ENCODE data around the gene JPT1.
"Not testable (repeated sequence)": the region's sequence is repeated elsewhere in the genome, so short reads cannot be mapped to it uniquely, and the experiment has no call there.

Gene JPT1

DNA sequence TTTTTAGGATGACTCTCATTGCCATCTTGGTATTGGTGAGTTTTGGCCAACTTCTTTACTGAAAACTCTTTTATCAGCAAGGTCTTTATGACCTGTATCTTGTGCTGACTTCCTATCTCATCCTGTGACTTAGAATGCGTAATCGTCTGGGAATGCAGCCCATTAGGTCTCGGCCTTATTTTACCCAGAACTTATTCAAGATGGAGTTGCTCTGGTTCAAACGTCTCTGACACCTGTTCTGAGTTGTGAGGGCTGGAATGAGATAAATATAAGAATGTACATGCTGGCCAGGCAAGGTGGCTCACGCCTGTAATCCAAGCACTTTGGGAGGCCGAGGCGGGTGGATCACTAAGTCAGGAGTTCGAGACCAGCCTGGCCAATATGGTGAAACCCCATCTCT lies 4.2 kb upstream of the JPT1 start:
- DNase-seq (ENCODE audit: low spot score): not testable (repeated sequence)

DNA sequence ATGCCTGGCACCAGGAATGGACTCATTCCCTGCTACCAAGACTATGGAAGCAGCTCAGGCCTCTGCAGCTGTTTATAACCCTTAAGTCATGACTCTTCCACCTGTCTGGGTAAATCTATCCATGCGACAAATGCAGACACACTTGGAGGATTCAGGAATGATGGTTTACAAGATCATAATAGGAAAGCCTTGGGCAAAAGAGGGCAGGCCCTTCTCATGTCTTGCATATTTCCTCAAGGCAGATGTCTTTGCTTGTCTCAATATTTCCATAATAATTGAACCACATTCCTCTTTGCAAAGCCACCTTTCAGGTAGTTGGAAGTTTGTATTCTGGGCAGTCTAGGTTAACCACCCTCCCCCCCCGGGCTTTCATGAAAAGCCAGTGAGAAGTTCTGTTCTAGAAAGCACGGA lies 884 bp upstream of the JPT1 start:
- no peak for DNase-seq (ENCODE audit: low spot score)

DNA sequence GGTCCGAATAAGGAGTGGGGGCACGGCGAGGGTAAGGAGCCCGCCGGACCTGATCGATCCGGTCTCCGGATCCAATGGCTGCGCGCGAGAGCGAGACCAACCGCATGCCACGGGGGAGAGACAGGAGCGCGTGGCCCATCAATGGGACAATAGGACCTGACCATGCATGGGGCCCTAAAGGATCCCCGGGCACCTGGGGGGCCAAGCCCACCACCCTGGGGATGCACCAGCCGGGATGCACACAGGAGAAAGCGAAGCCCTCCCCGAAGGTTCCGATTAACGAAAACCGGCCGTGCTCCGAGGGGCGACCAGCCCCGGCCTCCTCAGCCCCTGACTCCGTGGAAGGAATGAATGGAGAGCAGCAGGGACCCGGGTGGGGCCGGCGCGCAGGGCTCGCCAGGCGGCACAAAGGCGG lies 525 bp downstream of the JPT1 start:
- DNase-seq (ENCODE audit: low spot score): no peak

DNA sequence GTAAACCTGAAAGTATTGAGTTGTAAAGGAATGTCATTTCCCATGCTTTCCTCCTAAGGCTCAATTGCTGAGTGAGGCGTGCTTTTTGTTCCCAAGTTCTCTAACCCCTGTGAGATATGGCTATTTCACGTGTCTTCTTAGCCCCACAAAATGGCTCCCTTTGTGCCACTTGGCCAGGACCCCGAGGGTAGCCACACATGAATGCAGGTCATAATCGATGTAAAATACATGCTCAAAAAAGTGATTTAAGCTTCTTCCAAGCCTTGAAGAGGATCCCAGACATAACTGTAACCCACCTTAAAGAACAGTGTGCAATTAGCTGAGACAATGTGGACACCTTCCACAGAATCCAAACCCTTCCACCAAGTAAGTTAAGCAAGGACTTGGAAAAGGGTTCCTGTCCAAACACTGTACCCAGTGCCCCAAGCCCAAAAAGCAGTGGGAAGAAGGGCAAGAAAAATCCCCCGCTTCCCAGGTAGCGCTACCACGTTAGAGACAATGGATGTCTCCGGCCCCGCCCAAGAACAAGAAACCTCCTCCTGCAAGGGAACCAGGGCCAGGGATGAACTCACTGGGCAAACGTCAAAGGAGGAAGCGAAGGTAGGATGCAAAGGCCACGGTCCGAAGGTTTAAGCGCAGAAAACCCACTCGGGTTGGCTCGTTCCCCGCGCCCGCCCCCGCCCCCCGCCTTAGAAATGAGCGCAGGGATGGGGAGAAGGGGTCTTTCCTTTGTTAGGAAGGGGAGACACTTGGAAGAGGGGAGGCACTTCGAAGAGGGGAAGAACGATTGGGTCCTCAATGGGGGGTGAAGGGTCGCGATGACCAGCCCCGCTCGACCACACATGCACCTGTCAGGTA lies 1.2 kb downstream of the JPT1 start:
- no peak for DNase-seq (ENCODE audit: low spot score)

DNA sequence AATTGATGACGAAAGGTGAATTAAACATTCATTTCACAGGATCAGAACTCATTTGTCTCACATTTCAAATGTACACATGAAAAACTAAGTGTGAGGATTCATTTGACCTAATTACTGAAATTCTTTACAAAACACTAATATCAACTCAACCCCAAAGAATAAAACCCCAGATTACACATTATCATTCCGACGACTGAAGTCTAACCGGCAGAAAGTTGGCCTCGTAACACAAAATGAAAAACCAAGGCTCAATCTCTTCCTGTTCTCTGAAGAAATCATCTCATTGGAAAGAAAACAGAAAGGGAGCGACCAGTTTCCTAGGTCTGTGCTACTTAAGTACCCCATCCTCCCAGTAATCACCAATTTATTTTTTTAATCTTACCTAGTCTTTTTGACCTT lies 1.8 kb downstream of the JPT1 start:
- no peak for DNase-seq (ENCODE audit: low spot score)

DNA sequence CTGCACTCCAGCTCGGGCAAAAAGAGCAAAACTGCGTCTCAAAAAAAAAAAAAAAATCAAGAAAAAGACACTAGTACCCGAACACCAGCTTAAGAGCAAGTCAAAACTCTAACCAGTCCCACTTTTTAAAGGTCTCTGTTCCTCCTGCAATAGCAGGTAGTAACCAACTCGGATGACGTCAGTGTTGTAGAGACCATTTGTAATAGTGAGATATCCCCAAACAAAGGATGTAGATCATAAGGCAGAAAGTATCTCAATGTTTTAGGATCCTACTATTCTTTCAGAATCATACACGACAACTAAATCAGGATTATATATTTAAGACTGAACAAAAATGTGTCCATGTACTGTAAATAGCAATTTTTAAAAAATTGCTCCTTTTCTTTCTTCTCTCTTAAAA lies 2.4 kb downstream of the JPT1 start:
- DNase-seq (ENCODE audit: low spot score): no peak

DNA sequence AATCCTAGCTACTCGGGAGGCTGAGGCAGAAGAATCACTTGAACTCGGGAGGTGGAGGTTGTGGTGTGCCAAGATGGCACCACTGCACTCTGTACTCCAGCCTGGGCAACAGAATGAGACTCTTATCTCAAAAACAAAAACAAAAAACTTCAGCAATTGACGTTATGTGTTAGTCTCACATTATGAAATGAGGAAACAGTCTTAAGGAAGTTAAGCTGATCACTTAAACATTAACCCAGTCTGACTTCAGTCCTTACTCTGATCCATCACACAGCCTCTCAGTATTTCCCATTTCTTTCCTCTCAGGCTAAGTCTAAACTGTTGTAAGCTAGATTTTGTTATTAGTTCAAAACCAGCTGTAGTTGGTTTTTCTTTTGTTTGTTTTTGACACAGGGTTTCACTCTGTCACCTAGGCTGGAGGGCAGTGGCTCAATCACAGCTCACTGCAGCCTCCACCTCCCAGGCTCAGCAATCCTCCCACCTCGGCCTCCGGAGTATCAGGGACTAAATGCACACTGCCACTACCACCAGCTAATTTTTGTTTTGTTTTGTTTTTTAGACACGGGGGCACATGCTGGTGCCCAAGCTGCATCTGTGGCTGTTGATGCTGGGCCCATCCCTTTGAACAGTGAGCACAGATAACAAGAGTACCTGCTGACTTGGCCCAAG lies 6.3 kb downstream of the JPT1 start:
- no peak for DNase-seq (ENCODE audit: low spot score)

DNA sequence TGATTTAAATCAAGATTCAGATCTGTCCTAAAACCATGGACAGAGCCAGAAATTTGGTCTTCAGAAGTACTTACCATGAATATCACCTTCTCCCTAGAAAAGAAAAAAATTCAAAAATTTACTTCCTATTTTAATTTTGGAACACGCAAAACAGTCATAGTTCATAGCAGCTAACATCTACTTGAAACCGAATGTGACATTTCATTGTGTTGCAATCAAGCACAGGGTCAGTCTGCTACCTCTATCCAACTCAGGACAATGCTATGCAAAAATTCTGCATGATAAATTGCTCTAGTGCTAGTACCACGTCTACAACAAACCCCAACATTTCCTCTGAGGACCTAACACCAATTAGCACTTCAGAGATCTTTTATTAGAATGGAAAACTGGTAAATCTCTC lies 7.7 kb downstream of the JPT1 start:
- DNase-seq (ENCODE audit: low spot score): no peak

DNA sequence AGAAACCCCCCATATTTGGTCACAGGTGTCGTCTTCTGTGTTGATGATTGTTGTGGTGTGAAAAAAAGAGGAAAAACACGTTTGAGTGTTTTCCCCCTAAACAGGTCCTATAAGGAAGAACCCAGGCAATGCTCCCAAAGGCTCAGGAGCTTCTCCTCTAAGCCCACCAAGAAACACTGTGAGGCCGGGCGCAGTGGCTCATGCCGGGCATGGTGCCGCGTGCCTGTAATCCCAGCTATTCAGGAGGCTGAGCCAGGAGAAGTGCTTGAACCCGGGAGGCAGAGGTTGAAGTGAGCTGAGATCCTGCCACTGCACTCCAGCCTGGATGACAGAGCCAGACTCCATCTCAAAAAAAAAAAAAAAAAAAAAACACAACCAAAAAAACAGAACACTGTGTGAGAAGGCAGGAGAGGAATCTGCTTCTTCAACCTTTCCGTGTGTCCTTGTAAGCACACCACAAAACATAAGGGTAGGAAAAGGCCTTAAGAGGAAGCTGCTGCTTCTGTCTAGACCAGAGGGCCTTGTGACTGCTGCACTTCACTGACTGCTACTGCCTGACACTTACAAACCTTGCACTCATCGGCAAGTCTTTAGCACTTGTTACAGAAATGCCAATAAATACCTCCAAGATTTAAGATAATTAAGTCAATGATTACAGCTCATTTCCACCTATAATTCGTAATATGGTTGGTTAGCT lies 9.3 kb downstream of the JPT1 start:
- DNase-seq (ENCODE audit: low spot score): no peak

DNA sequence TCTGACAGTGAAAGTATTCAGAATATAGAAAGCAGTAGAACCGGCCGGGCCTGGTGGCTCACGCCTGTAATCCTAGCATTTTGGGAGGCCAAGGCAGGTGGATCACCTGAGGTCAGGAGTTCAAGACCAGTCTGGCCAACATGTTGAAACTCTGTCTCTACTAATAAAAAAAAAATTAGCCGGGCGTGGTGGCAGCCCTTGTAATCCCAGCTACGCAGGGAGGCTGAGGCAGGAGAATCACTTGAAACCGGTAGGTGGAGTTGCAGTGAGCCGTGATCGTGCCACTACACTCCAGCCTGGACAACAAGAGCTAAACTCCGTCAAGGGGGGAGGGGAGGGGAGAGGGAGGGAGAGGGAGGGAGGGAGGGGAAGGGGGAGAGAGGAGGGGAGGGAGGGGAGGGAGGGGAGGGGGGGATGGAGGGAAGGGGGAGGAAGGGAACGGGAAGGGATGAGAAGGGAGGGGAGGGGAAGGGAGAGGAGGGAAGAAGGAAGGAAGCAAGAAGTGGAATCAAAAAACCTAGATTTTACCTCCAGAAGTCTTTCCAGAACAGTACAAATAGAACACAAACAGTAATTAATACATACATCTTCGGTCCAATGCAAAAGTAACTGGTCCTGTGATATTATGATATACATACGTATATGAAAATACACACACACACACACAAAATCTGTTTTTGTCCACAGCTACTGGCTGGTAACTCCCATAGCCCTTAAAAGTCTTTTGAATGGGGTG lies 11.9 kb downstream of the JPT1 start:
- DNase-seq (ENCODE audit: low spot score): no peak

DNA sequence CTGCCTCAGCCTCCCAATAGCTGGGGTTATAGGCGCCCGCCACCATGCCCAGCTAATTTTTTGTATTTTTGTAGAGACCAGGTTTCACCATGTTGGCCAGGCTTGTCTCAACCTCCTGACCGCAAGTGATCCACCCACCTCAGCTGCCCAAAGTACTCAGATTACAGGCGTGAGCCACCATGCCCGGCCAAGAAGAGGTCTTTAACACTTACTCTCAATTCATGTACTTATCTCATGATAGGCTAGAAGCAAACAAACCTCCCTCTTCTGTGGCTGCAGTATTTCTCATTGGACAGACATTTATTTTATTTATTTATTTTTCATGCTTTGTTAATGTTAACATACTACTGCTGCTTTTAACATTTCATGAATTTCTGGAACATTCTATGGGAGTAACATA lies 15.8 kb downstream of the JPT1 start:
- no peak for DNase-seq (ENCODE audit: low spot score)

DNA sequence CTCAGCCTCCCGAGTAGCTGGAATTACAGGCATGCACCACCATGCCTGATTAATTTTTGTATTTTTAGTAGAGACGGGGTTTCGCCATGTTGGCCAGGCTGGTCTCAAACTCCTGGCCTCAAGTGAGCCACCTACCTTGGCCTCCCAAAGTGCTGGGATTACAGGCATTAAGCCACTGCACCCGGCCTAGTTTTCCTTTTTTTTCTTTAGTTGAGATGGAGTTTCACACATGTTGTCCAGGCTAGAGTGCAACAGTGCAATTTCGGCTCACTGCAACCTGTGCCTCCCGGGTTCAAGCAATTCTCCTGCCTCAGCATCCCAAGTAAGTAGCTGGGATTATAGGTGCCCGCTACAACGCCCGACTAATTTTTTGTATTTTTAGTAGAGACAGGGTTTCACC lies 16.6 kb downstream of the JPT1 start:
- not testable (repeated sequence) for DNase-seq (ENCODE audit: low spot score)

DNA sequence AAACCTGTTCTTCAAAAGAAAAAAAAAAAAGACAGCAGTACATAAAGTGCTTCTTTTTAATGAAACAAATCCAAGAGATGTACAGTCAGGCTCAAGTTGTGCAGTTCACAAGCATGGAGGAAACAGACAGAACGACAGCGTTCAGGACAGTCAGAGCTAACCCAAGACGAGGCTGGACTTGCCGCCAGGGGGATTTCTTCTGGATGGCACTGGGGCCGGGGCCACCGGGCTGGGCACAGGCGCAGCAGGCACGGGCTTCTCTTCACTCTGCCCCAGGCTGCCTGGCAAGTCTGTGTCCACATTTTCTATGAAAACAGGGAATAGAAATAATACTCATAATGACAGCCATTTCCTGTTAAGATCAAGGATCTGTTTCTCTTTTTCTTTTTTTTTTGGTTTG lies 18.4 kb downstream of the JPT1 start:
- no peak for DNase-seq (ENCODE audit: low spot score)

DNA sequence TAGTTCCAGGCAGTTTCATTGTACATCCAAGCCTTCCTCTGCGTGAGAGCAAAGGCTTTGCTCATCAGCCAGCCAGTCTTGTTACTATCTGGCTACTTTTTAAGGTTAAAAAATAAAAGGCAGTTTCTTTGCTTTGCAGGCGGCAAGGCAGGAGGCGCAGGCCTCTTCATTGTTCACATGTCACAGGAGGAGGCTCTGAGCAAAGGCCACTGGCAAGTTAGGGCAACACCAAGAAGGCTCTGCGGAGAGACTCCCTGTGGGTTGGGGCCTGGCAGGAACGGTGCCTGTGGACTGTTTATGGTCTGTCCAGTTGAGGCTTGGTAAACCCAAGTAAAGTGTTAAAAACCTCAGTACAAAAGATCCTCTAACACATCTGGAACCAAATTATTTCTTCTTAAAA lies 18.9 kb downstream of the JPT1 start:
- no peak for DNase-seq (ENCODE audit: low spot score)

DNA sequence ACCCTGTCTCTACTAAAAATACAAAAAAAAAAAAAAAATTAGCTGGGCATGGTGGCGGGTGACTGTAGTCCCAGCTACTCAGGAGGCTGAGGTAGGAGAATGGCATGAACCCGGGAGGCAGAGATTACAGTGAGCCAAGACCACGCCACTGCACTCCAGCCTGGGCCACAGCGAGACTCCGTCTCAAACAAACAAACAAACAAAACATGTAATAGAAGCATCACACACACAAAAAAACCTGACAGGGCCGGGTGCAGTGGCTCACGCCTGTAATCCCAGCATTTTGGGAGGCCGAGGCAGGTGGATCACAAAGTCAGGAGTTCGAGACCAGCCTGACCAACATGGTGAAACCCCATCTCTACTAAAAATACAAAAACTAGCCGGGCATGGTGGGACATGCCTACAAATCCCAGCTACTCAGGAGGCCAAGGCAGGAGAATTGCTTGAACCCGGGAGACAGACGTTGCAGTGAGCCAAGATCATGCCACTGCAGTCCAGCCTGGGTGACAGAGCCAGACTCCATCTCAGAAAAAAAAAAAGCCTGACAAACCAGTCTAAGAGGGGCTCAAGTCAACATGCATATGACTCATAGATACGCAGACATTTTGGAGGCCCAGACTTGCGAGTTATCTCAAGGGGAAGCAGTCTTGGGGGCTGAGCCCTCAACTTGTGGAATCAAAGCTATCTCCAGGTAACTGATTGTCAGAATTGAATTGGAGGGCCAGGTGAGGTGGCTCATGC lies 20.5 kb downstream of the JPT1 start:
- not testable (repeated sequence) for DNase-seq (ENCODE audit: low spot score)

DNA sequence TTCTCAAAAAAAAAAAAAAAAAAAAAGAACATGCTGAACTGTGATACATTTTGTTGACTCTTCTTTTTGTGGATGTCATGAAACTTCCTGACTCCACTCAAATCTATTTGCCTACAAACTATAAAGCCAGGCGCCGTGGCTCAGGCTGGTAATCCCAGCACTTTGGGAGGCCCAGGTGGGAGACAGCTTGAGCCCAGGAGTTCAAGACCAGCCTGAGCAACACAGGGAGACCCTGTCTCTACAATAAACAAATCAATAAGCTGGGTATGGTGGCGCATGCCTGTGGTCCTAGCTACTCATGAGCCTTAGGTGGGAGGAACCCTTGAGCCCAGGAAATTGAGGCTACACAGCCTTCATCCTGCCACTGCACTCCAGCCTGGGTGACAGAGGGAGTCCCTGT lies 21.3 kb downstream of the JPT1 start:
- DNase-seq (ENCODE audit: low spot score): no peak

DNA sequence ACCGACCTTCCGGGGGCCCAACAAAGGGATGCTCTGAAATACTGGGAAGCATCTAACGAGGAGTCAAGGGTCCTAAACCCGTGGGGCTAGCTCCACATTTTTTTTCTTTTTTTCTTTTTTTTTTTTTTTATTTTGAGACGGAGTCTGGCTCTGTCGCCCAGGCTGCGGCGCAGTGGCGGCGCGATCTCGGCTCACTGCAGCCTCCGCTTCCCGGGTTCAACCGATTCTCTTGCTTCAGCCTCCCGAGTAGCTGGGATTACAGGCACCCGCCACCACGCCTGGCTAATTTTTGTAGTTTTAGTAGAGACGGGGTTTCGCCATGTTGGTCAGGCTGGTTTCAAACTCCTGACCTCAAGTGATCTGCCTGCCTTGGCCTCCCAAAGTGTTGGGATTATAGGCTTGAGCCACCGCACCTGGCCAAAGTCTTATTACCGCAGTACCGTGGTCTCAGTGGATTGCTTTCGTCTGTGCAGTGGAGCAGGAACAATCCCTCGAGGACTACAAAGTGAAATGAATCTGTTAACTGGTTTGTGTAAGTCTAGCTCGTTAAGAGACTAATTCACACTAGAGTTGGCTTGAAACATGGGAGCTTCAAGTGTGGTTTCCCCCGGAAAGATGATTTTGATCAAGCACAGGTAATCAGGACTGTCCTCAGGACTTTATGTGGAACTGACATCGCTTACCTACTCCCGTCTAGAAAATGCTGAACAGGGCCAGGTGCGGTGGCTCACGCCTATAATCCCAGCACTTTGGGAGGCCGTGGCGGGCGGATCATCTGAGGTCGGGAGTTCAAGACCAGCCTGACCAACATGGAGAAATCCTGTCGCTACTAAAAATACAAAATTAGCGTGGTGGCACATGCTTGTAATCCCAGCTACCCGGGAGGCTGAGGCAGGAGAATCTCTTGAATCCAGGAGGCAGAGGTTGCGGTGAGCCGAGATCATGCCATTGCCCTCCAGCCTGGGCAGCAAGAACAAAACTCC lies 22.0 kb downstream of the JPT1 start:
- not testable (repeated sequence) for DNase-seq (ENCODE audit: low spot score)

DNA sequence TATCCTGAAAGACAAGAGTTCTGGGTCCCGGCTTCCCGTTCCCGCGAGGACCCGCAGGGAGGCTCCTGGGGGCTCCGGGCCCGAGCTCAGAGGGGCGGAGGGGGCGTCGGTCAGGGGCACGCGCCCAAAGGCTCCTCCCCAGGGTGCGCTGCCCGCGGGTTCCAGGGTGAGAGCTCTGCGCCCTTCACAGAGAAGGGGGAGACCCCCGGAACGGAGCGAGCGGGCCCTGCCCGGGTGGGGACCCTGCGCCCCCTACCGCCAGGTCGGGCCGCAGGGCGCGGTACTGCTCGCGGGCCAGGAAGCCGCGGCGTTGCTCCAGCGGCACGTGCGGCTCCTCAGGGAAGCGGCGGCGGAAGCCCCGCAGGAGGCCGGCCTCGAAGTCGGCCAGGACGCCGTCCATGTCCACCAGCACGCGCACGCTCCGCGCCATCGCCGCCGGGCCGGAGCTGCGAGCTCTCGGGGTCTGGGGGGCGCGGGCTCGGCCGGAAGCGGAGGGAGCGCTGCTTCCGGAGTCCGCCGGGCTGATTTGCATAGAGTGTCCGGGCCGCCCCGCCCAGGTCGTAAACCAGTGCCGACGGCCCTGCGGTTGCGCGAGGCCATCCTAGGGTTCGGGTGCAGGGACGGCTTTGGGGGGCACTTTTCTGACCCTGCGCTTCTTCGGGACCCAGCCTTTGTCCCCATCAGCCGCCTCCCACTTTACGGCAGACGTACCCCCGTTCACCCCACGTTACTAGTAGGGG lies 22.9 kb downstream of the JPT1 start, which contains the start of gene NT5C:
TSS of gene NT5C (minus strand) at position 465 of the 740 bp plus-strand sequence. CDS start at position 430, 35 bp downstream.
- DNase-seq (ENCODE audit: low spot score): peak; percentile 61

DNA sequence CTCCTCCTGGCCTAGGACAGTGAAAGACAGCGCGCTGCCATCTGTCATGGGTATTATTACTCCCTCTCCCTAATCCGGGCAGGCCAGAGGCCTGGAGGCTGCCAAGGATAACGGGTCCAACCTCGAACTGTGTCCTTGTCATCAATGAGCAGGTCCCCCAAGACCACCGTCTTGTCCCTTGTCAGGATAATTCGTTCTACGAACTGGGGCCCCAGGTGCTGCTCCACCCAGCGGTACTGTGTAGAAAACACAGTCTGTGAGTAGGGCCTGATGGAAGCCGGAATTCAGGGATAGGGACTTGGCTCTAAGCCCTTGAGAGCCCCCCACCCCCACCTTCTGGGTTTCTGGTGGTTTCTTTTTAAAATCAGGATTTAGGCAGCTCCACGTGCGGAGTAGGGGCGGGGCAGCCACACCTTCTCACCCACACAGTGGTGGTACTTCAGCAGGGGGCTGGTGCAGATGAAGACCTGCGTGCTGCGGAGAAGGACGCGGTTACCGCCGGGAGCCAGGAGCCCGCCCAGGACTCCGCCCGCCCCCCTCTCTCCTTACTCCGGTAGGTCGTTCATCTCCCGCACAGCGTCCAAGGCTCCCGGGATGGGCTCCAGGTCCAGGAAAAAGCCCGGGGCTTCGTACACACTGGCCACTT lies 23.6 kb downstream of the JPT1 start:
- DNase-seq (ENCODE audit: low spot score): peak; percentile 51
